Caco-2 (cell line): Measurements from ENCODE around the gene RNLS. TPM values are rescaled to one million over a fixed set of nuclear protein-coding genes. Genes with fewer than 3 reads are reported as not detected.

Source experiments
- BruUV-seq: library from RNA; stranded (reverse); fragments of 400-500 nt; replicated peaks from 2 replicates; lab custom pipeline; 2021; lab: Mats Ljungman, UMichigan
- CTCF ChIA-PET: fragments of 300-600 bp; sonication (Branson Sonifier 250); formaldehyde crosslinking; loops from one replicate; lab custom pipeline; 2022; ENCODE audit warnings: antibody characterized with exemption; lab: Charles Lee
- POLR2A ChIA-PET: fragments of 300-600 bp; sonication (Branson Sonifier 250); formaldehyde crosslinking; loops from one replicate; lab custom pipeline; 2022; ENCODE audit warnings: antibody characterized with exemption; lab: Charles Lee
- DNase-seq, 2 experiments: peaks; one replicate each; pipeline versions ENCODE4 v3.0.0 to v3.0.0-alpha.2; 2020 to 2022
- H3K27me3 ChIP-seq: replicated peaks from 2 replicates; pipeline ENCODE4 v1.6.0; 2011; ENCODE audit warnings: low read length; ENCODE audit not compliant: control insufficient read depth, insufficient read depth
- H3K36me3 ChIP-seq: 2 replicates; pipeline ENCODE4 v1.5.1; 2011; ENCODE audit warnings: low read length; ENCODE audit not compliant: control insufficient read depth, insufficient read depth
- H3K4me1 ChIP-seq: fragments of 250-450 bp; sonication (Bioruptor Pico); 2 replicates; pipeline ENCODE4 v1.5.1; 2020; ENCODE audit warnings: mild to moderate bottlenecking
- H3K4me3 ChIP-seq: 2 replicates; pipeline ENCODE4 v1.5.1; 2011; ENCODE audit warnings: low read depth, mild to moderate bottlenecking, control low read depth, low read length
- H3K9me3 ChIP-seq: fragments of 250-450 bp; sonication (Bioruptor Pico); 2 replicates; pipeline ENCODE4 v1.5.1; 2020; ENCODE audit warnings: mild to moderate bottlenecking, moderate library complexity
- H3K27ac Mint-ChIP-seq: one replicate; pipeline ENCODE4 v1.8.0; 2022; ENCODE audit warnings: mixed read lengths; ENCODE audit not compliant: unreplicated experiment
- H3K27me3 Mint-ChIP-seq: one replicate; pipeline ENCODE4 v1.8.0; 2022; ENCODE audit warnings: mixed read lengths; ENCODE audit not compliant: insufficient read depth, unreplicated experiment
- H3K36me3 Mint-ChIP-seq: one replicate; pipeline ENCODE4 v1.8.0; 2022; ENCODE audit warnings: mild to moderate bottlenecking, mixed read lengths; ENCODE audit not compliant: insufficient read depth, unreplicated experiment
- H3K4me1 Mint-ChIP-seq: one replicate; pipeline ENCODE4 v1.8.0; 2022; ENCODE audit warnings: low read depth, mixed read lengths; ENCODE audit not compliant: unreplicated experiment
- H3K4me3 Mint-ChIP-seq: one replicate; pipeline ENCODE4 v1.8.0; 2022; ENCODE audit warnings: mild to moderate bottlenecking, moderate library complexity, mixed read lengths; ENCODE audit not compliant: unreplicated experiment
- H3K9me3 Mint-ChIP-seq: one replicate; pipeline ENCODE4 v1.8.0; 2022; ENCODE audit warnings: mixed read lengths; ENCODE audit not compliant: unreplicated experiment
- intact Hi-C: fragments of 100-400 bp; cut with micrococcal nuclease; formaldehyde crosslinking; loops from one replicate; pipeline ENCODE4 v1.10.0; 2022; ENCODE audit not compliant: unreplicated experiment
- total RNA-seq: library from RNA; stranded (reverse); gene quantifications from 2 replicates; pipeline ENCODE4 v1.2.3, GENCODE V29; 2022
- TF ChIP-seq, protein P1 (sequence below), 2 experiments: fragments of 200-600 bp in 1 of 2; IDR thresholded peaks; 1 replicate in 1 of 2; 2 replicates in 1 of 2; pipeline versions ENCODE4 v1.5.1 to v1.8.0; 2011 to 2022; ENCODE audit warnings: antibody characterized with exemption in 1 of 2, control low read depth in 1 of 2, inconsistent platforms in 1 of 2, low read depth in 1 of 2, low read length in 1 of 2, mild to moderate bottlenecking in 1 of 2, moderate library complexity in 1 of 2; ENCODE audit not compliant: insufficient read depth in 1 of 2, severe bottlenecking in 1 of 2, unreplicated experiment in 1 of 2

Gene RNLS
- total RNA-seq, 1 experiment from 2014 or later = 5.7 TPM

DNA sequence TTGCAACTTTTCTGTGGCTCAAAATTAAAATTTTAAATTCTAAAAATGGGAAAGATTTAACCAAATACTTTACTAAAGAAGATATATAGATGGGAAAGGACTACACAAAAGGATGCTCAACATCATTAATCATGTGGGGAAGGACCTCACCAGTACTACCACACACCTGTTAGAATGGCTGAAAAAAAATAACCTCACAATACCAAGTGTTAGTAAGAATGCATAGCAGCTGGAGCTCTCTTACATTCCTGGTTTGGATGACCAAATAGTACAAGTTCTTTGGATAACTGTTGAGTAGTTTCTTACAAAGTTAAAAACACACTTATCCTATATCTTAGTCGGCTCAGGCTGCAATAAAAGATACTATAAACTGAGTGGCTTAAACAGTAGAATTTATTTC, 37.3 kb upstream of the RNLS start:
- Mint-ChIP-seq H3K4me1 (no peaks in the 10 kb centered on the region), H3K4me3 (no peak overlapping the region), H3K27ac (no peak overlapping the region), H3K36me3 (no peaks in the 10 kb centered on the region), H3K27me3 (peaks cover 8% of the 10 kb centered on the region), H3K9me3 (no peaks in the 10 kb centered on the region)
- no peak for DNase-seq
- Histone ChIP-seq H3K36me3 (no peaks in the 10 kb centered on the region), H3K4me3 (no peak overlapping the region), H3K9me3 (no peaks in the 10 kb centered on the region), H3K4me1 (no peaks in the 10 kb centered on the region), H3K27me3 (no peaks in the 10 kb centered on the region)
- POLR2A ChIA-PET = no interaction called here
- intact Hi-C loops = no loop called here
- BruUV-seq = no TSS peak
- CTCF ChIA-PET = no interaction called here
- TF ChIP-seq, protein P1, sequence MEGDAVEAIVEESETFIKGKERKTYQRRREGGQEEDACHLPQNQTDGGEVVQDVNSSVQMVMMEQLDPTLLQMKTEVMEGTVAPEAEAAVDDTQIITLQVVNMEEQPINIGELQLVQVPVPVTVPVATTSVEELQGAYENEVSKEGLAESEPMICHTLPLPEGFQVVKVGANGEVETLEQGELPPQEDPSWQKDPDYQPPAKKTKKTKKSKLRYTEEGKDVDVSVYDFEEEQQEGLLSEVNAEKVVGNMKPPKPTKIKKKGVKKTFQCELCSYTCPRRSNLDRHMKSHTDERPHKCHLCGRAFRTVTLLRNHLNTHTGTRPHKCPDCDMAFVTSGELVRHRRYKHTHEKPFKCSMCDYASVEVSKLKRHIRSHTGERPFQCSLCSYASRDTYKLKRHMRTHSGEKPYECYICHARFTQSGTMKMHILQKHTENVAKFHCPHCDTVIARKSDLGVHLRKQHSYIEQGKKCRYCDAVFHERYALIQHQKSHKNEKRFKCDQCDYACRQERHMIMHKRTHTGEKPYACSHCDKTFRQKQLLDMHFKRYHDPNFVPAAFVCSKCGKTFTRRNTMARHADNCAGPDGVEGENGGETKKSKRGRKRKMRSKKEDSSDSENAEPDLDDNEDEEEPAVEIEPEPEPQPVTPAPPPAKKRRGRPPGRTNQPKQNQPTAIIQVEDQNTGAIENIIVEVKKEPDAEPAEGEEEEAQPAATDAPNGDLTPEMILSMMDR (IDR thresholded peaks at IDR 0.05; ENCODE audit: insufficient read depth in 1 of 2, low read depth in 1 of 2, low read length in 1 of 2, severe bottlenecking in 1 of 2, unreplicated experiment in 1 of 2) = no peak

DNA sequence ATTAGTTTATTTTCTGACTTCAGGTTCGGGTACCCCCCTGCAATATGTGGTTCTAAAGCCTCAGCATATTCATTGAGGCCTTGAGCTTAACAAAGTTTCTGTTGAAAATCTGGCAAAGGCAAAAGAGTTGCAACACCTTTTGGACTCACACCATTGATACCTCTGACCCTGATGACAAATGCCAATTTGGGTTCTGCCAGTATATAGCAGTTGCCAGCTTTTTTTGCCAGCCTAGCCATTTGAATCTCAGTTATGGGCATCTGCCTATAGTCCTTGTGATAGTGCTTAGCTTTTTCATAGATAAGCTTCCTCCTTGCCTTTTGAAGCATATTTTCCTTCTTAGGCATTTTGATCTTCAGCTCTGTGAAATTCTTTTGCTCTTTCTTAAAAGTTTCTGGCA, 35.4 kb upstream of the RNLS start:
- Histone ChIP-seq H3K4me1 (no peaks in the 10 kb centered on the region), H3K36me3 (no peaks in the 10 kb centered on the region), H3K4me3 (no peak overlapping the region), H3K9me3 (no peaks in the 10 kb centered on the region), H3K27me3 (no peaks in the 10 kb centered on the region)
- Mint-ChIP-seq H3K36me3 (no peaks in the 10 kb centered on the region), H3K27ac (no peak overlapping the region), H3K9me3 (no peaks in the 10 kb centered on the region), H3K4me3 (no peak overlapping the region), H3K27me3 (peaks cover 6% of the 10 kb centered on the region), H3K4me1 (no peaks in the 10 kb centered on the region)
- intact Hi-C loops = no loop called here
- POLR2A ChIA-PET = no interaction called here
- BruUV-seq = no TSS peak
- DNase-seq = no peak
- TF ChIP-seq, protein P1 (IDR thresholded peaks at IDR 0.05; ENCODE audit: insufficient read depth in 1 of 2, low read depth in 1 of 2, low read length in 1 of 2, severe bottlenecking in 1 of 2, unreplicated experiment in 1 of 2) = no peak
- CTCF ChIA-PET = interaction anchor here (0.6 kb wide), 1 partner anchor 229 kb away, joined by 7 read pairs; no protein-coding TSS in a partner anchor

GRCh38 chr10:88617772-88618300, 34.7 kb upstream of the RNLS start:
- H3K36me3 ChIP-seq = no peaks in the 10 kb centered on the region
- BruUV-seq = no TSS peak
- TF ChIP-seq, protein P1 (IDR thresholded peaks at IDR 0.05; ENCODE audit: insufficient read depth in 1 of 2, low read depth in 1 of 2, low read length in 1 of 2, severe bottlenecking in 1 of 2, unreplicated experiment in 1 of 2) = no peak
- intact Hi-C loops = no loop called here
- Mint-ChIP-seq H3K27ac (no peak overlapping the region), H3K9me3 (no peaks in the 10 kb centered on the region), H3K4me1 (no peaks in the 10 kb centered on the region), H3K27me3 (peaks cover 10% of the 10 kb centered on the region), H3K4me3 (no peak overlapping the region), H3K36me3 (no peaks in the 10 kb centered on the region)
- POLR2A ChIA-PET = no interaction called here
- H3K27me3 ChIP-seq = no peaks in the 10 kb centered on the region
- no peaks in the 10 kb centered on the region for H3K4me1 ChIP-seq
- no peak for DNase-seq
- no peaks in the 10 kb centered on the region for H3K9me3 ChIP-seq
- CTCF ChIA-PET = no interaction called here
- H3K4me3 ChIP-seq = no peak overlapping the region
